Measurements from ENCODE around the gene ATCAY.
"Not testable (repeated sequence)": the region's sequence is repeated elsewhere in the genome, so short reads cannot be mapped to it uniquely, and the experiment has no call there.

Gene ATCAY

GRCh38 chr19:3857449-3858003 is 23.0 kb upstream of the ATCAY start:
- no peak for DNase-seq

GRCh38 chr19:3860499-3860898 is 20.0 kb upstream of the ATCAY start:
- no peak for DNase-seq

DNA sequence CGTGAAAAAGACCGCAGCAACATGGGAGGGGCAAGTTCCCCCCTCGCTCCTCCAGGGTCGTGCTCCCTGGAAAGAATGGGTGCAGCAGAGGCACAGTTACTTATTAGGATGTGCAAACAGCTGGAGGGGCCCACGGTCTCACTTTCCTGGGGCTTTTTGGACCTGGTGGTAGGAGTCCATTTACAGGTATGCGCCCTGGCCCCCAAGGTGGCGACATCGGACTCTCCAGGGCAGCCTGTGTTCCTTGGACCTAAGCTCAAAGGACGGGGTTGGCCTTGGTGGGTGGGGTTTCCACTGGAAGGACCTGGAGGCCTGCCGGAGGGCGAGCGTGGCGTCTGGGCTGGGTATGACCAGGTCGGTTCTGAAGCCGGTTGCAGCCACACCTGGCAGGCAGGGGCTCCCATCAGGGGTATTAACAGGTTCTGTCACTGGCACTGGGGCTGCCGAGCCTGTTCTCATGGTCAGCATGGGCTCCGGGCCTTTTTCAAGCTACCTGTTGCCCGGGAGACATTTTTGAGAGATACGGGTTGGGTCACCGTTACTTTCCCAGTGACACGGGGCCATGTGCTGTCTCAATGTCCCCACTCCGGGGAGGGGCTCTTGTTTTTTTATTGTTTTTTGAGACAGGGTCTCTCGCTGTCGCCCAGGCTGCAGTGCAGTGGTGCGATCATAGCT is 17.5 kb upstream of the ATCAY start:
- DNase-seq, result no peak

- no peak for DNase-seq
These were observed 16.8 kb upstream of the ATCAY start for GRCh38 chr19:3863648-3864047.

- DNase-seq, result no peak
These were observed 13.4 kb upstream of the ATCAY start for GRCh38 chr19:3866910-3867638.

DNA sequence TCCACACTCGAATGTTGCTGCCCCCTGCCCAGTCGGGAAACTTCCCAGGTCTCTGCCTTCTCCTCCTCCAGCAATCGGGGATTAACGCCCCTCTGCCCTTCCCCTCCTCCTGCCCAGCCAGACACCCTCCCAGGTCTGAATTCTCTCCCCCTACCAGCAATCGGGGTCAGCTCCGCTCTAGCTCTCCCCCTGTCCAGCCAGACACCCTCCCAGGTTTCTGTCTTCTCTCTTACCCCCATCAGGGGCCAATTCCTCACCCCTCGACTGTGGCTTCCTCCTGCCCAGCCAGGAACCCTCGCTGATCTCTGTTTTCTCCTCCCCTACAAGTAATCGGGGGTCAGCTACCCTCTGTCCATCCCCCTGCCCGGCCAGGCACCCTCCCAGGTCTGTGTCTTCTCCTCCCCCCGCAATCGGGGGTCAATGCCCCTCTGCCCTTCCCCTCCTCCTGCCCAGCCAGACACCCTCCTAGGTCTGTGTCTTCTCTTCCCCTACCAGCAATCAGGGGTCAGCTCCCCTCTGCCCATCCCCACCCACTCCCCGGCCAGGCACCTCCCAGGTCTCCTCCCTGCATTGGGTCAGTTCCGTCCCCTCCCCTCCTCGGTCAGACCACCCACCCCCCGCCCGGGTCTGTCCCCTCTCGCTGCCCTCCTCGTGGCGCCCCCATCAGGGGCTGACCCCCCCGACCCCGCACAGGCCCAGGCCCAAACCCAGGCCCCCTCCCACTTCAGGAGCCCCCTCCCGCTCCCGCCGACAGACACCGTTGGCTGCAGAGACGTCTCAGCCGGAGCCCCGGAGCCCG is 12.3 kb upstream of the ATCAY start:
- no peak for DNase-seq

DNA sequence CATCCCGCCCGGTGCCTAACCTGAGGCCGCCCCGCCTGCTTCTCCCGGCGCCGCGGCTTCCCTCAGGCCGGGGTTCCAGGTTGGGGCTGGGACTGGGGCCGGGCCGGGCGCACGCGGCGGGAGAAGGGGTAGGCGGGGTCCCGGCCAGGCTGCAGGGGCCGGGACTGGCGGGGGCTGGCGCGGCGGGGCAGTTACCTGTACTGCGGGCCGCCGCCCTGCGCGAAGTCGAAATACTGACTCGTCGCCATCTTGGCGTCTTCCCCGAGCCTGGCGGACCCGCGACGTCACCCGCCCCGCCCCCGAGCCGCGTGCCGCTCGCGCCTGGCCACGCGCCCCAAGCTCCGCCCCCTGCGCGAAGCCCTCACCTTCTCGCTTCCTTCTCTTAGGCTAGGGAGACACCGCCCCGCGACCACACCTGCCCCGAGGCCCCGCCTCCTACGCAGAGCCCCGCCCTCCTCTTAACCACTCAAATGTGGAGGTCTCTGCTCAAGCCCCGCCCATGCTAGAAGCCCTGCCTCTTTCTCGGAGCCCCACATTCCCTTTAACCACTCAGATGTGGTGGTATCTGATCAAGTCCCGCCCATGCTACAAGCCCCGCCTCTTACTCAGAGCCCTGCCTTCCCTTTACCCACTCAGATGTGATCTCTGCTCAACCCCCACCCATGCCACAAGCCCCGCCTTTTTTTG is 11.6 kb upstream of the ATCAY start, which contains the start of gene ZFR2:
ZFR2 (minus strand) TSS at position 269 of the 687 bp plus-strand sequence; CDS start at position 248, 21 bp downstream.
- peak; percentile 10 for DNase-seq

- DNase-seq, result no peak
These were observed 7.3 kb upstream of the ATCAY start for GRCh38 chr19:3873151-3873550.

DNA sequence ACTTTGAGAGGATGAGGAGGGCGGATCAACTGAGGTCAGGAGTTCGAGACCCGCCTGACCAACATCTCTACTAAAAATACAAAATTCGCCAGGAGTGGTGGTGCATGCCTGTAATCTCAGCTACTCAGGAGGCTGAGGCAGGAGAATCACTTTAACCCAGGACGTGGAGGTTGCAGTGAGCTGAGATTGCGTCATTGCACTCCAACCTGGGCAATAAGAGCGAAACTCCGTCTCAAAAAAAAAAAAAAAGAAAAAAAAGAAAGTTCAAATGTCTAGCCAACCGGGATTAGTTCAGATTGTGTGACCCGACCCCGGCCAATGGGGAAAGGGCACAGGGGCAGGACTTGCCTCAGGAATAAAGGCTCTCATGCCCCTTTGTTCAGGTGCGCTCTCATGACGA is 5.8 kb upstream of the ATCAY start:
- not testable (repeated sequence) for DNase-seq

DNA sequence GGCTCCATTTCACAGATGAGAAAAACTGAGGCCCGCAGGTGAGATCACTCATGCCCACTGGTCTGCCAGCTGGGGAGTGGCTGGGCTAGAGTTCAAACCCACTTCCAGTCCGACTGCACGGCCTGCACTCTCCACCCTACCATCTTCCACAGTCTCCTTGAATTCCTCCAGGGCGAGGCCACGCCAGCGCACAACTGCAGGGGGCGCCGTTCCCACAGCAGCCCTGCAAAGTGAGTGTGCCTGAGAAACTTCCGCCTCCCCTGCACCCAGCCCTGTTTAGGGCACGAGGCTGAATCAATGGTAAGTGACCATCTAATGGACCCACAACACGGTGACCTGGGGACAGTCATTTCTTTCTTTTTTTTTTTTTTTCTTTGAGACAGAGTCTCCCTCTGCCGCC is 829 bp upstream of the ATCAY start:
- DNase-seq, result no peak

GRCh38 chr19:3881272-3882040 is 971 bp downstream of the ATCAY start:
- no peak for DNase-seq

DNA sequence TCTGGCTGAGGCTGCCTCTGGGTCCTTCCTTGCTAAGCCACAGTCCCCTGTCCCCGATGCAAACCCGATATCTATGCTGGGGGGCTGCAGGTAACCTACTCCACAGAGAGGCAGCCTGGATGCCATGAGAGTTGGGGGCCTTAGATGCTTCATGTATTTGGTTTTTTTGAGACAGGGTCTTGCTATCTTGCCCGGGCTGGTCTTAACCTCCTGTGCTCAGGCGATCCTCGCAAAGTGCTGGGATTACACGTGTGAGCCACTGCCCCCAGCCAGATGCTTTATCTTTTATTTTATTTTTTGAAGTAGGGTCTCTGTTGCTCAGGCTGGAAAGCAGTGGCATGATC is 1.5 kb downstream of the ATCAY start:
- no peak for DNase-seq

DNA sequence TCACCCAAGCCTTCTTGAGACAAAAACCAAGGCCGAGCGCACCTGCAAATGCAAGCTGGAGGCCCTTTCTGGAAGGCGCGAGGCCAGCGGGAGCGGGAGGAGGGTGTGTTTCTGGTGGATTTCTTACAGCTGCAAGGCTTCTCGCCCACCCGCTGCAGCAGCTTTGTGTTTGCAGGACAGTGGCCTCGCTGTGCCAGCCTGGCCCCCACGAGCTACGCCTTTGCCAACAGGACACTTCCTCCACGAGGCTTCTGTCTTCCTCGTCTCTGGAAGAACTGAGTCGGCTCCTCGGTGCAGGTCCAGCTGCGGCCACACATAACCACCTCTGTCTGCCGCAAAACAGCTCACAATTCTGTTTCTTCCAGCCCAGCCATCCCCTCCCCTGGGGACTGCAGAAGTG is 10.1 kb downstream of the ATCAY start:
- DNase-seq, result no peak

DNA sequence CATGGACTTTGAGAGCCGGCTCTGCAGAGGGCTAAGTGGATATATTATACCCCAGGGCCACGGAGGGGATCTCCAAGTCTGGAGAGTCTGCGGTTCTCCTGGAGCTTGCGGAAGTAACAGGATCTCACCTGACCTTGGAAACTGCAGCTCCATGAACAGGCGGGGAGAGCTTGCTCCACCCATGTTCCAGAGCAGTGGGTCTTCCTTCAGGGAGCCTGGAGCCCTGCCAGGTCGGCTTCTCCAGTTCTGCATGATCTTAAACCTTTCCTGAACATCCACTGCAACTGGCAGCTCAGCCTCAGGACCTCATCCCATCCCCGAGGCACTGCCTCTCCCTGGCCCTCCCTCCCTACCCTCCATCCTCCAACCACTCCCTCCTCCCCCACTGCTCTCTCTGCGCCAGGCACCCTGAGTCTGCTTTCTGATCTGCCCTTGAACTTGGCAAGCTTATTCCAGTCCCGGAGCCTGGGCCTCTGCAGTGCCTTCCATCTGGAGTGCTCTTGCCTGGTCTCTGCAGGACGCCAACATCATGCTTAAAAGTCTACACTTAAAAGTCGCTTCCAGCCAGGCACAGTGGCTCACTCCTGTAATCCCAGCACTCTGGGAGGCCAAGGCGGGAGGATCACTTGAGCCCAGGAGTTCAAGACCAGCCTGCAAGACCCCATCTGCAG is 13.2 kb downstream of the ATCAY start:
- no peak for DNase-seq

DNA sequence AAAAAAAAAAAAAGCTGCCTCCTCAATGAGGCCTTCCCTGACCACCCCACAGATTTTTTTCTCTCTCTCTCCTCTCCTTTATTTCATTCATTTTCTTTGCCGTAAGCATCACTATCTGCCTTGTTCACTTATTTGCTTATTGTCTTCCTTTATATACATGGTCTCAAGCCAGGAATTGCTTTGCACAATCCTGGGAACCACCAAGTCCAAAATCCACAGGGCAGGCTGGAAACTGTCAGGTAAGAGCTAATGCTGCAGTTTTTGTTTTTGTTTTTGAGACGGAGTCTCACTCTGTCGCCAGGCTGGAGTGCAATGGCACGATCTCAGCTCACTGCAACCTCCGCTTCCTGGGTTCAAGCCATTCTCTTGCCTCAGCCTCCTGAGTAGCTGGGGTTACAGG is 14.5 kb downstream of the ATCAY start:
- DNase-seq, result not testable (repeated sequence)

GRCh38 chr19:3895788-3896187 is 15.3 kb downstream of the ATCAY start:
- DNase-seq, result no peak

- DNase-seq, result peak; percentile 3
These were observed 17.5 kb downstream of the ATCAY start for GRCh38 chr19:3897936-3898335.

DNA sequence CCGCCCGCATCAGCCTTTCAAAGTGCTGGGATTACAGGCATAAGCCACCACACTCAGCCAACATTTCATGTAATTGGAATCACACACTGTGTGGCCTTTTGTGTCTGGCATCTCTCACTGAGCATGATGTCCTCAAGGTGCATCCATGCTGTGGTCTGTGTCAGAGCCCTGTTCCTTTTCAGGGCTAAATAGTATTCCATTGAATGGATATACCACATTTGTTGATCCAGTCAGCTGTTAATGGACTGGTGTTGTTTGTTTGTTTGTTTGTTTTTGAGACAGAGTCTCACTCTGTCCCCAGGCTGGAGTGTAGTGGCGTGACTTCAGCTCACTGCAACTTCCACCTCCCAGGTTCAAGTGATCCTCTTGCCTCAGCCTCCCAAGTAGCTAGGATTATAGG is 17.9 kb downstream of the ATCAY start:
- DNase-seq, result no peak

- DNase-seq, result no peak
These were observed 19.2 kb downstream of the ATCAY start for GRCh38 chr19:3899531-3900294.

GRCh38 chr19:3902317-3902973 is 22.0 kb downstream of the ATCAY start:
- no peak for DNase-seq
